Stomach (tissue), 9 donors: Measurements from ENCODE around the gene RING1. TPM values are rescaled to one million over a fixed set of nuclear protein-coding genes. Genes with fewer than 3 reads are reported as not detected.

ENCODE experiments used
- DNase-seq, 2 donors: peaks; one replicate each; pipeline versions ENCODE4 v3.0.0 to v3.0.0-alpha.2; 2013 to 2019
- H3K27ac ChIP-seq, 5 donors: fragments of 200-600 bp in 4 of 5; sonication (generic) in 4 of 5; one replicate each; pipeline ENCODE4 v1.5.1; 2013 to 2019; ENCODE audit warnings: mild to moderate bottlenecking in 1 of 5, moderate library complexity in 1 of 5
- H3K27me3 ChIP-seq, 3 donors: fragments of 200-600 bp; sonication (generic); one replicate each; pipeline ENCODE4 v1.5.1; 2017 to 2019; ENCODE audit warnings: mixed run types in 1 of 3
- H3K36me3 ChIP-seq, 4 donors: fragments of 200-600 bp; sonication (generic); 1 replicate in 3 of 4; 2 replicates in 1 of 4; pipeline ENCODE4 v1.5.1; 2016 to 2019
- H3K4me1 ChIP-seq, 4 donors: fragments of 200-600 bp; sonication (generic); one replicate each; pipeline ENCODE4 v1.5.1; 2016 to 2019
- H3K4me3 ChIP-seq, 4 donors: fragments of 200-600 bp; sonication (generic) in 3 of 4; one replicate each; pipeline ENCODE4 v1.5.1; 2016 to 2019; ENCODE audit warnings: mild to moderate bottlenecking in 1 of 4
- H3K9me3 ChIP-seq, 4 donors: fragments of 200-600 bp; sonication (generic); one replicate each; pipeline ENCODE4 v1.5.1; 2016 to 2019
- CTCF ChIP-seq, 7 experiments: fragments of 450-650 bp in 4 of 7; fragments of 200-600 bp in 3 of 7; sonication (generic) in 3 of 7; IDR thresholded peaks; one replicate each; pipeline ENCODE4 v1.5.1; 2016 to 2019; ENCODE audit warnings: antibody characterized with exemption in 7 of 7, control low read depth in 2 of 7, mild to moderate bottlenecking in 1 of 7
- EP300 ChIP-seq: sonication (generic); formaldehyde crosslinking; IDR thresholded peaks from one replicate; pipeline ENCODE4 v1.6.1; 2017; ENCODE audit warnings: antibody characterized with exemption
- POLR2A ChIP-seq, 4 donors: fragments of 450-650 bp; IDR thresholded peaks; one replicate each; pipeline ENCODE4 v1.6.1; 2016; ENCODE audit warnings: antibody characterized with exemption in 4 of 4, control low read depth in 2 of 4, mild to moderate bottlenecking in 1 of 4, moderate library complexity in 1 of 4
- POLR2AphosphoS5 ChIP-seq, 3 donors: sonication (generic); formaldehyde crosslinking; IDR thresholded peaks; one replicate each; pipeline ENCODE4 v1.6.1; 2016; ENCODE audit warnings: antibody characterized with exemption in 3 of 3
- whole genome bisulfite sequencing, 5 donors: extraction: QIAGEN DNeasy Blood & Tissue Kit in 3 of 5; methylation state at CpG; one replicate each; pipeline versions ENCODE4 v1.1.5 to v1.1.7; 2013 to 2018; 5-methylcytosine and 5-hydroxymethylcytosine counted together
- intact Hi-C: fragments of 100-400 bp; cut with DNase I; formaldehyde crosslinking; loops from one replicate; pipeline ENCODE4 v1.15.1; 2023; ENCODE audit warnings: low total_unique reads
- polyA plus RNA-seq, 3 donors: library from polyadenylated mRNA; stranded (reverse); fragments of 200-250 nt; gene quantifications; one replicate each; pipeline ENCODE4 v1.2.3, GENCODE V29; 2013
- total RNA-seq, 5 donors: library from RNA; depleted of rRNA; stranded (reverse); fragments of >200 nt; gene quantifications; one replicate each; pipeline versions ENCODE4 v1.1.0 to v1.2.3, GENCODE V29; 2014 to 2016
- donor health status: healthy with polysubstance abuse.
- donor health status: Bipolar disorder and iron deficiency.
- donor health status: healthy.

The RING1 gene
- total and polyA plus RNA-seq, 8 donors: 14.3 to 140 (median 28.9) TPM

GRCh38 chr6:33235221-33235634 lies 26.9 kb downstream of the RING1 start:
- TF ChIP-seq POLR2A (IDR thresholded peaks at IDR 0.05): no peak
- TF ChIP-seq POLR2AphosphoS5 (IDR thresholded peaks at IDR 0.05): no peak
- TF ChIP-seq EP300: no peak
- no peak for TF ChIP-seq CTCF (IDR thresholded peaks at IDR 0.05)
- Histone ChIP-seq H3K4me3 (no peak overlapping the region), H3K36me3 (no peaks in the 10 kb centered on the region), H3K27me3 (peaks cover 0 to 39% (median 12%) of the 10 kb centered on the region in 3 donors), H3K27ac (no peak overlapping the region), H3K4me1 (no peaks in the 10 kb centered on the region), H3K9me3 (no peaks in the 10 kb centered on the region)
- intact Hi-C loops: loop anchor here (10.0 kb wide), 1 partner anchor 110 kb away; no protein-coding TSS in a partner anchor
- no peak for DNase-seq
- WGBS, 5 donors: 13 to 24% (median 19%) methylated on average over 6 of the region's 6 CpGs

GRCh38 chr6:33236328-33236727 lies 28.0 kb downstream of the RING1 start:
- no peak for DNase-seq
- H3K27ac ChIP-seq: no peak overlapping the region
- no peaks in the 10 kb centered on the region for H3K4me1 ChIP-seq
- H3K36me3 ChIP-seq: no peaks in the 10 kb centered on the region
- H3K27me3 ChIP-seq: peaks cover 0 to 50% (median 12%) of the 10 kb centered on the region in 3 donors
- TF ChIP-seq POLR2AphosphoS5 (IDR thresholded peaks at IDR 0.05): no peak
- no peak for TF ChIP-seq POLR2A (IDR thresholded peaks at IDR 0.05)
- TF ChIP-seq CTCF (IDR thresholded peaks at IDR 0.05): no peak
- no peak for TF ChIP-seq EP300
- H3K4me3 ChIP-seq: no peak overlapping the region
- H3K9me3 ChIP-seq: no peaks in the 10 kb centered on the region
- intact Hi-C loops: loop anchor here (10.0 kb wide), 1 partner anchor 112 kb away; no protein-coding TSS in a partner anchor

- TF ChIP-seq EP300 (no peak), CTCF (IDR thresholded peaks at IDR 0.05) (no peak), POLR2A (IDR thresholded peaks at IDR 0.05) (no peak), POLR2AphosphoS5 (IDR thresholded peaks at IDR 0.05) (no peak)
- Histone ChIP-seq H3K4me3 (no peak overlapping the region), H3K36me3 (no peaks in the 10 kb centered on the region), H3K27ac (no peak overlapping the region), H3K9me3 (no peaks in the 10 kb centered on the region), H3K27me3 (peaks cover 0 to 50% (median 12%) of the 10 kb centered on the region in 3 donors), H3K4me1 (no peaks in the 10 kb centered on the region)
- 80 to 93% (median 90%) methylated on average over 6 of the region's 6 CpGs for WGBS, 5 donors
- DNase-seq: no peak
- intact Hi-C loops: loop anchor here (10.0 kb wide), 1 partner anchor 112 kb away; no protein-coding TSS in a partner anchor
Observed at GRCh38 chr6:33236852-33237251, 28.6 kb downstream of the RING1 start.

- no peak overlapping the region for H3K27ac ChIP-seq
- H3K9me3 ChIP-seq: no peaks in the 10 kb centered on the region
- DNase-seq: no peak
- H3K4me1 ChIP-seq: no peaks in the 10 kb centered on the region
- H3K4me3 ChIP-seq: no peak overlapping the region
- H3K27me3 ChIP-seq: peaks cover 0 to 50% (median 12%) of the 10 kb centered on the region in 3 donors
- TF ChIP-seq CTCF (IDR thresholded peaks at IDR 0.05) (no peak), EP300 (no peak), POLR2A (IDR thresholded peaks at IDR 0.05) (no peak), POLR2AphosphoS5 (IDR thresholded peaks at IDR 0.05) (no peak)
- WGBS, 5 donors: 60 to 69% (median 68%) methylated on average over 2 of the region's 2 CpGs
- intact Hi-C loops: loop anchor here (10.0 kb wide), 1 partner anchor 113 kb away; no protein-coding TSS in a partner anchor
- H3K36me3 ChIP-seq: no peaks in the 10 kb centered on the region
Observed at GRCh38 chr6:33237741-33238140, 29.4 kb downstream of the RING1 start.
